ENCODE results near the gene APOM.

DNA sequence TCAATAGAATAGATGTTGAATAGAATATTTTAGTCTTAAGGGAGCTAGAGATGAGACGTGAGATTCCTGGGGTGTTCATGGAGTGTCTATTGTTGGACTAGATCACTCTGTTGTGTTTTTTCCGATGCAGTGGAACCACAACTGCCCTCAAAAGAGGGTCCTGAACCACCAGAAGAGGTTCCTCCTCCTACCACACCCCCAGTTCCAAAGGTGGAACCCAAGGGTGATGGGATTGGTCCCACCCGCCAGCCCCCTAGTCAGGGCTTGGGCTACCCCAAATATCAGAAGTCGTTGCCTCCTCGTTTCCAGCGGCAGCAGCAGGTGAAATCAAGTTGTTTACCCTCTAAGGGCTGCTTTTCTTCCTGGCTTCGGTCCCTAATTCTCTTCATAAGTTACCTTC is 26.7 kb upstream of the APOM start:
- TF ChIP-seq, protein P1, sequence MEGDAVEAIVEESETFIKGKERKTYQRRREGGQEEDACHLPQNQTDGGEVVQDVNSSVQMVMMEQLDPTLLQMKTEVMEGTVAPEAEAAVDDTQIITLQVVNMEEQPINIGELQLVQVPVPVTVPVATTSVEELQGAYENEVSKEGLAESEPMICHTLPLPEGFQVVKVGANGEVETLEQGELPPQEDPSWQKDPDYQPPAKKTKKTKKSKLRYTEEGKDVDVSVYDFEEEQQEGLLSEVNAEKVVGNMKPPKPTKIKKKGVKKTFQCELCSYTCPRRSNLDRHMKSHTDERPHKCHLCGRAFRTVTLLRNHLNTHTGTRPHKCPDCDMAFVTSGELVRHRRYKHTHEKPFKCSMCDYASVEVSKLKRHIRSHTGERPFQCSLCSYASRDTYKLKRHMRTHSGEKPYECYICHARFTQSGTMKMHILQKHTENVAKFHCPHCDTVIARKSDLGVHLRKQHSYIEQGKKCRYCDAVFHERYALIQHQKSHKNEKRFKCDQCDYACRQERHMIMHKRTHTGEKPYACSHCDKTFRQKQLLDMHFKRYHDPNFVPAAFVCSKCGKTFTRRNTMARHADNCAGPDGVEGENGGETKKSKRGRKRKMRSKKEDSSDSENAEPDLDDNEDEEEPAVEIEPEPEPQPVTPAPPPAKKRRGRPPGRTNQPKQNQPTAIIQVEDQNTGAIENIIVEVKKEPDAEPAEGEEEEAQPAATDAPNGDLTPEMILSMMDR (IDR thresholded peaks at IDR 0.05): no peak
- TF ChIP-seq POLR2A (IDR thresholded peaks at IDR 0.05): no peak
